ENCODE data around the gene PPIL3.
"Not testable (repeated sequence)": the region's sequence is repeated elsewhere in the genome, so short reads cannot be mapped to it uniquely, and the experiment has no call there.

PPIL3 gene

GRCh38 chr2:200888704-200889625 is at the start of gene PPIL3, which contains the start of gene NIF3L1:
Gene PPIL3, minus strand, starts transcription at chr2:200889077. Its CDS starts 1,462 bp downstream, at chr2:200887615.
Gene NIF3L1, plus strand, starts transcription at chr2:200889371. Its CDS starts 2,573 bp downstream, at chr2:200891944.
- Histone ChIP-seq H3K9me3 (ENCODE audit: control insufficient read depth, insufficient read depth, low read length) (no peaks in the 10 kb centered on the region), H3K36me3 (ENCODE audit: insufficient read depth, low read length) (no peaks in the 10 kb centered on the region), H3K9ac (ENCODE audit: low read depth, low read length) (peak within 1 kb of the TSS; percentile 79), H3K4me1 (ENCODE audit: insufficient read depth, low read length) (no peaks in the 10 kb centered on the region)

GRCh38 chr2:200930947-200931626 is 42.2 kb upstream of the PPIL3 start:
- Histone ChIP-seq H3K9ac (ENCODE audit: low read depth, low read length) (no peak overlapping the region), H3K36me3 (ENCODE audit: insufficient read depth, low read length) (peaks cover 16% of the 10 kb centered on the region), H3K9me3 (ENCODE audit: control insufficient read depth, insufficient read depth, low read length) (no peaks in the 10 kb centered on the region), H3K4me1 (ENCODE audit: insufficient read depth, low read length) (no peaks in the 10 kb centered on the region)

- Histone ChIP-seq H3K4me1 (ENCODE audit: insufficient read depth, low read length) (no peaks in the 10 kb centered on the region), H3K9ac (ENCODE audit: low read depth, low read length) (no peak overlapping the region), H3K9me3 (ENCODE audit: control insufficient read depth, insufficient read depth, low read length) (no peaks in the 10 kb centered on the region), H3K36me3 (ENCODE audit: insufficient read depth, low read length) (peaks cover 11% of the 10 kb centered on the region)
Observed at GRCh38 chr2:200929334-200930249, 40.7 kb upstream of the PPIL3 start.

GRCh38 chr2:200922439-200922838 is 33.6 kb upstream of the PPIL3 start:
- Histone ChIP-seq H3K9ac (ENCODE audit: low read depth, low read length) (no peak overlapping the region), H3K36me3 (ENCODE audit: insufficient read depth, low read length) (peaks cover 6% of the 10 kb centered on the region; the same call in 1 of the 2 replicates), H3K4me1 (ENCODE audit: insufficient read depth, low read length) (no peaks in the 10 kb centered on the region), H3K9me3 (ENCODE audit: control insufficient read depth, insufficient read depth, low read length) (no peaks in the 10 kb centered on the region)

GRCh38 chr2:200913654-200914053 is 24.8 kb upstream of the PPIL3 start:
- H3K9ac ChIP-seq (ENCODE audit: low read depth, low read length): no peak overlapping the region
- H3K36me3 ChIP-seq (ENCODE audit: insufficient read depth, low read length): peaks cover 15% of the 10 kb centered on the region
- H3K4me1 ChIP-seq (ENCODE audit: insufficient read depth, low read length): no peaks in the 10 kb centered on the region
- no peaks in the 10 kb centered on the region for H3K9me3 ChIP-seq (ENCODE audit: control insufficient read depth, insufficient read depth, low read length)

GRCh38 chr2:200909958-200910357 is 21.1 kb upstream of the PPIL3 start:
- Histone ChIP-seq H3K36me3 (ENCODE audit: insufficient read depth, low read length) (peaks cover 13% of the 10 kb centered on the region), H3K4me1 (ENCODE audit: insufficient read depth, low read length) (no peaks in the 10 kb centered on the region), H3K9ac (ENCODE audit: low read depth, low read length) (no peak overlapping the region), H3K9me3 (ENCODE audit: control insufficient read depth, insufficient read depth, low read length) (no peaks in the 10 kb centered on the region)

GRCh38 chr2:200905618-200906296 is 16.9 kb upstream of the PPIL3 start:
- Histone ChIP-seq H3K9me3 (ENCODE audit: control insufficient read depth, insufficient read depth, low read length) (no peaks in the 10 kb centered on the region), H3K4me1 (ENCODE audit: insufficient read depth, low read length) (0 out of 2 replicates have a peak, but pooled peaks cover 5% of the 10 kb centered on the region), H3K36me3 (ENCODE audit: insufficient read depth, low read length) (peaks cover 11% of the 10 kb centered on the region; the same call in 1 of the 2 replicates), H3K9ac (ENCODE audit: low read depth, low read length) (no peak overlapping the region)

GRCh38 chr2:200901459-200902072 is 12.7 kb upstream of the PPIL3 start:
- no peaks in the 10 kb centered on the region for H3K9me3 ChIP-seq (ENCODE audit: control insufficient read depth, insufficient read depth, low read length)
- H3K36me3 ChIP-seq (ENCODE audit: insufficient read depth, low read length): peaks cover 30% of the 10 kb centered on the region
- no peak overlapping the region for H3K9ac ChIP-seq (ENCODE audit: low read depth, low read length)
- H3K4me1 ChIP-seq (ENCODE audit: insufficient read depth, low read length): 0 out of 2 replicates have a peak, but pooled peaks cover 5% of the 10 kb centered on the region

GRCh38 chr2:200899482-200899881 is 10.6 kb upstream of the PPIL3 start:
- no peak overlapping the region for H3K9ac ChIP-seq (ENCODE audit: low read depth, low read length)
- H3K36me3 ChIP-seq (ENCODE audit: insufficient read depth, low read length): peaks cover 39% of the 10 kb centered on the region
- 0 out of 2 replicates have a peak, but pooled peaks cover 5% of the 10 kb centered on the region for H3K4me1 ChIP-seq (ENCODE audit: insufficient read depth, low read length)
- no peaks in the 10 kb centered on the region for H3K9me3 ChIP-seq (ENCODE audit: control insufficient read depth, insufficient read depth, low read length)

- H3K9ac ChIP-seq (ENCODE audit: low read depth, low read length); H3K4me1 ChIP-seq (ENCODE audit: insufficient read depth, low read length); H3K36me3 ChIP-seq (ENCODE audit: insufficient read depth, low read length); H3K9me3 ChIP-seq (ENCODE audit: control insufficient read depth, insufficient read depth, low read length): not testable (repeated sequence)
Observed at GRCh38 chr2:200881715-200882249, 7.1 kb downstream of the PPIL3 start.

GRCh38 chr2:200878289-200878880 is 10.5 kb downstream of the PPIL3 start:
- H3K4me1 ChIP-seq (ENCODE audit: insufficient read depth, low read length): no peaks in the 10 kb centered on the region
- H3K9me3 ChIP-seq (ENCODE audit: control insufficient read depth, insufficient read depth, low read length): no peaks in the 10 kb centered on the region
- H3K9ac ChIP-seq (ENCODE audit: low read depth, low read length): no peak overlapping the region
- peaks cover 12% of the 10 kb centered on the region; the same call in 1 of the 2 replicates for H3K36me3 ChIP-seq (ENCODE audit: insufficient read depth, low read length)

GRCh38 chr2:200877443-200877842 is 11.4 kb downstream of the PPIL3 start:
- peaks cover 12% of the 10 kb centered on the region; the same call in 1 of the 2 replicates for H3K36me3 ChIP-seq (ENCODE audit: insufficient read depth, low read length)
- no peaks in the 10 kb centered on the region for H3K4me1 ChIP-seq (ENCODE audit: insufficient read depth, low read length)
- no peak overlapping the region for H3K9ac ChIP-seq (ENCODE audit: low read depth, low read length)
- no peaks in the 10 kb centered on the region for H3K9me3 ChIP-seq (ENCODE audit: control insufficient read depth, insufficient read depth, low read length)
